ENCODE data around the gene LOXL3.
"Not testable (repeated sequence)": the region's sequence is repeated elsewhere in the genome, so short reads cannot be mapped to it uniquely, and the experiment has no call there.

LOXL3 gene

DNA sequence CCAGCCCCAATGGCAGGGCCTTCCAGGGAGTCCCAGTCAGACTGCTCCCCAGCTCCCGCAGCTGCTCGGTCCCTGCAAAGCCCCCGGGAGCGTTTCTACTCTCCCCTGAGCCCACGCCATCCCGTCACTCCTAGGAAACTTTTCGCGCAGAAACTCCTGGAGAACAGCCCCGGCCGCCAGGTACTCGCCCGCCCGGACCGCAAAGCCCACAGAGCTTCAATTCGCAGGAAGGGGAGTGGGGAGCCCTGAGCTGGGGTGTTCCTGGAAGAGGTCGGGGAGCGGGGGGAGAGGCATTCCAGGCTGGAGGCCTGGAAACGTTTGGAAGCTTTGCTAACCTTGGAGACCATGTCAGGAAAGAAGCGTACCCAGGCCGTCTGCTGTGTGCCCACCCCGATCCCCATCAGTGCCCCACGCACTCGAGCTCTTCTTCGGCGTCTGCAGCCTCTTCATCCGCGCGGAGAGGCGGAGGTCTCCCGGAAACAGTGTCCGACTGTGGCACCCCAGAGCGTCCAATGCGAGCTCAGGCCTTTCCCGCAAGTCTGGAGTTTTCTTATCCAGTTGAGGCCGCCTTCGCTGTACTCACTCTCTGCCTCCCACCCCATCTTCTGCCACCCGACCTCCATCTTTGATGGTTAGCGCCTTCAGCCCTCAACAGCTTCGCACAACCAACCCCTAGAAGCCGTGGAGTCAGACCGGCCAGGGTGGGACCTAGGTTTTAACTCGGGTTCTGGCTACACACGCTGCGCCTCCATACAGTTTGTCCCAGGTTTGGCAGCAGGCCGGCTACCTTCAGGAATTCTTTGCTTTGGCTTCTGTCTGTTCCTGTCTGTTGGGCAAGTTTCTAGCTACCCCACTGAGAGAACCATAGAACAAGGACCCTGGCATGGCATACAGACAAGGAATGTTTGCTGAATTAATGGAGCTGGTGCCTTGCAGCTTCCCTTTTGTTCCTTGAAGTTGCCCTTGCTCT is 50.0 kb downstream of the LOXL3 start:
- DNase-seq = no peak

DNA sequence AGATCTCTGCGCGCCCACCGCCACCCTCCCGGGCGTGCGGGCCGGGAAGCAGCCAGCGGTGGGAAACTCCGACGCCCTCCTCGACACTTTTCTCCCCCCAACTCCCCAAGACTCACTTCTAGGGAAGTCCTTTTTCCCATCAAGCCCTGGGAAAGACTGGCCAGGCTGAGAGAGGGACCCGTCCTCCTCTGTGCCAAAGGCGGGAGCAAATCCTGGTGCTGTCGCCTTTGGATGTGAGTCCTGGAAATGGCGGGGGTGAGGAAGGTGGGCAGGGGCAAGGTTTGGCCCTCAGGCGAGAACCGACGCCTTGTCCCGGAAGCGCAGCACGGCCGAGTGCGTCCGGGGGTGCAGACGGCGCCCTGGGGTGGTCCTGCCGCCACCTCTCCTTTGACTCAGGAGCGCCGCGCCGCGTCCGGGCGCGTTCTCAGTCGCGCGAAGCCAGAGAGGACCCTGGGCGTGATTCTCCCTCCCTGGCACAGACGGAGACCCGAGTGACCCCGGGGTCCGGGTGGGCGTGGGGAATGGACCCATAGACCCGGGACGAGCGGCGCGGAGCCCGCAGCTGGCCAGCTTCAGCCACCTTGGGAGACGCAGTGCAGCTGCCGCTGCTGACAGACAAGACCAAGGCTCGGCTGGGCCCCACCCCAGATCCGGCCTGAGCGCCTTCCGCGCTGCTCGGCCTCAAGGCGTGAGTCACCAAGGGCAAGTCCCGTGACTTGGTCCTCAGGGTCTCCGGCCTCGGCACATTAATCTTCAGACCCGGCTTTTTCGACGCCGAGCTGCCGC is 50.8 kb downstream of the LOXL3 start:
- peak; percentile 5 to 19 for DNase-seq

DNA sequence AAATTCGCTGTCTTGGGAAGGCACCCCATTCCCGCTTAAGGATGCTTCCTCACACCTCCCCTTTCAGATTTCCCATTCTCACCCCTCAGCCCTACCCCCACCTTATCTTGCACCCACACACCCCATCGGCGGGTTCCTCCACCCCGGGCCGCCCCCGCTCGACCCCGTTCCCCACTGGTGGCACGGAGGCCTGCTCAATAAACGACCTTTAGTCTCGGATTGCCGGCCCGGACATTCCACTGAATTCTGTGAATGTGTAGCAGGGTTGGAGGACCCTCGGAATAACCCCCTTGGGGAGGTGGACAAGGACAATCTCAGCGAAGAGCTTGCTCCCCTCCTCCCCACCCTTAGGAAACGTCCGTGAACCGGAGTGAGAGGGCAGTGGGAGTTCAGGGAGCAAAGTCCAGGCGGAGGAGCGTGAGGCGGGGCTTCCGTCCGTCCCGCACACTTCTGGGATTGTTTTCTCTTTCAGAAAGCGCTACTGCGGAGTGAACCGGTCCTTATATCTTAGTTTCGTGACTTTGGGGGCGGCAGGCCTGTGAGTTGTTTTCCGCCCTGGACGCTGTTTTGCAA is 51.5 kb downstream of the LOXL3 start:
- DNase-seq = no peak

DNA sequence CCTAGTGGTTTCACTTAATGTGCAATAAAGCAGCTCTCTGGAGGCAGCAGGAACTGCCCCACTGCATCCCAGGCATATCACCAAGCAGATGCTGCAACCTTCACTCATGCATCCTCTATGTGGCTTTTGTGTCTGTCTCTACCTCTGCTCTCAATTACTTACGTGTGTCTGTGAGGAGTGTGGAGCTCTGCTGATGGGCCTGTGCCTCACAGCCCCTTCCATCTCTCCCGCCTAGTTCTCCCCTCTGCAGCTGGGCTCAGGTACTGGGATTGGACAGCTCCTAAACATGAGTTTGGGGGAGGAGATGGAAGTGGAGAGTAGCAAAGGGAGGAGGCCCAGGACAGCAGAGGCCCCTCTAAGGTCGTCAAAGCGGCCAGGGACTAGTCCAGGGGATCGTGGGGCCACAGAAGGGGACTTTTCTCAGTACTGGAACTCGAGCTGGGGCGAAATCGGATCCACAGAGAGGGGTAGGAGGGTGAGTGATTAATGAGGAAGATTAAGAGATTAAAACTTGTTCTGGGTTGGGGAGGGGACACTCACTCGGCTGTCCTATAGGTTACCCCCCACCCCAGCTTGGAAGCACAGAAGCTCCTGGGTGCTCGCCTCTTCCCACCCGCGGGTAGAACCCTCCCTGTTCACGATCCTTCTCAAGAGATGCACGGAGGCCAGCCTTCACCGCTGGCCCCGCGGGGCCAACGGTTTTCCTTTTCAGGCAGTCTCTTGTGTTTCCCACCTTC is 52.2 kb downstream of the LOXL3 start:
- DNase-seq = peak in 1 of 2 experiments; percentile 49

DNA sequence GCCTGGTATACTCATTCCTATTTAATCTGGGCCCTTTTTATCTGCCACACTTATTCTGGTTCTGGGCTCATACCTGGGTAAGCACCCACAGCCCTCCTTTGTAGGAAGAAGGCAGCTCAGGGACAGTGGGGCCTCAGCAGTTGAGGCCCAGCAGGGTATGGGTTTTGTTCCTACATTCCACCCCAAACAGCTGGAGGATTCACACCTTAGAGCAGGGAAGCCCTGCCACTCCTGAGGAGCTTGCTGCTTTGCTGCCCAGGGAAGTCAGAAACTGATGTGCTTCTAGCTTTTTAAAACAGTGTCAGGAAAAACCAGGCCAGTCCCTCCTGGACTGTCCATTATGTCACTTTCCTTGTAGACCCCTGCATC is 53.2 kb downstream of the LOXL3 start:
- no peak for DNase-seq

DNA sequence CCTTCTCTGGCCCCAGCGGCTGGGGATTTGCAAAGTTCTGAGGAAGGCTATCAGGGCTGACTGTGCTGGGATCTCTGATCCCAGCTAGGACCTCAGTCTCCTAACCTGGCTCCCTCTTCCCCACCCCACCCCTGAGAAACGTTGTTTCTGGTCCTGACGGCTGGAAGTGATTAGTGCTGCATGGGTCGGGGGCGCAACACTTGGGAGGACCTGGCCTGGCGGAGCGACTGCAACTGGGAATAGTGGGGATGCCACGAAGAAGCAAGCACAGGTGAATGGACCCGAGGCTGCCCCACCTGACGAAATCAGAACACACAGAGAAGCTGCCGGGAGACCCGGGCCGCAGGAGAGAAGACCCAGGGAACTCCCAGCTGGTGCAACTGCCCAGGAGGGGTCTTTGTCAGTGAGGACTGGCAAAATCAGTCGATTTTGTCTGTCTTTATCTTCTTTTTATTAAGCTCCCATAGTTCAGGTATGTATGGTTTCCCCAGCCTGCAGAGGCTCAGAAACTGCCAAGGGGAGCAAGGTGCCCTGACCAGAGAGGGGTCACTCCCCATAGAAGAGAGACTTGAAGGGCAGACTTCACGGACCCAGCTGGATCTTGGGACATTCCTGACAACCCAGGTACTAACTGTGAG is 53.7 kb downstream of the LOXL3 start:
- DNase-seq = no peak

DNA sequence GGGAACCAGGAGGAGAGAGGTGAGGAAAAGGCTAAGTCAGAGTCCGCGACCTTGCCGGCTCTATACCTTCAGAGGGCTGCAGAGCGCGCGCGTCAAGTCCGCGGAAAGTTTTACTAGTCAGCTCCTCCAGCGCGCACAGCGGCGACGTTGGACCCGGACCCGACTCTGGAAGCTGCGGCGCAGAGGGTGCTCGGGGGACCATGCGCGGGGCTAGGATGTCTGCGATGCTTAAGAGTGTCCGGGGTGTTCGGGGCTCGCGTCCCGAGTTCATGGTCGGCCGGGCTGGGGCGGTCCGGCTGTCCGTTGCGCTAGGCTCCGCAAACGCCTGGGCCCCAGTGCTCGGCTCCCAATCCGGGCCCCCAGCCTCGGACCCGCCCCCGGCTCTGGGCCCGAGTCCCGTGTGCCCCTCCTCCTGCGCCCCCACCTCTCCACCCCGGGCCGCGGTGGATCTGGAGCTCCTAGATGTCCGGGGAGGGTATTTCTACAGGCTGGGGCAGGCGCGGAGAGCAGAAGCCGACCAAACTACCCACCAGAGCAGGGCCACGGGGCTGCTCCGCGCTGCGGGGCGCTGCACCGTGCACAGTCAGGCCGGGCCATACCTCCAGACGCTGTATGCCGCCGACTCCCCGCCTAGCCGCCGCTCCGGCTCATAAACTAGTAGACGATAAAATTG is 54.3 kb downstream of the LOXL3 start, which contains the start of gene LBX2:
Gene LBX2 (minus strand): TSS at position 337 of the 673 bp plus-strand sequence. CDS start 66 bp downstream, at position 271.
- DNase-seq = no peak

DNA sequence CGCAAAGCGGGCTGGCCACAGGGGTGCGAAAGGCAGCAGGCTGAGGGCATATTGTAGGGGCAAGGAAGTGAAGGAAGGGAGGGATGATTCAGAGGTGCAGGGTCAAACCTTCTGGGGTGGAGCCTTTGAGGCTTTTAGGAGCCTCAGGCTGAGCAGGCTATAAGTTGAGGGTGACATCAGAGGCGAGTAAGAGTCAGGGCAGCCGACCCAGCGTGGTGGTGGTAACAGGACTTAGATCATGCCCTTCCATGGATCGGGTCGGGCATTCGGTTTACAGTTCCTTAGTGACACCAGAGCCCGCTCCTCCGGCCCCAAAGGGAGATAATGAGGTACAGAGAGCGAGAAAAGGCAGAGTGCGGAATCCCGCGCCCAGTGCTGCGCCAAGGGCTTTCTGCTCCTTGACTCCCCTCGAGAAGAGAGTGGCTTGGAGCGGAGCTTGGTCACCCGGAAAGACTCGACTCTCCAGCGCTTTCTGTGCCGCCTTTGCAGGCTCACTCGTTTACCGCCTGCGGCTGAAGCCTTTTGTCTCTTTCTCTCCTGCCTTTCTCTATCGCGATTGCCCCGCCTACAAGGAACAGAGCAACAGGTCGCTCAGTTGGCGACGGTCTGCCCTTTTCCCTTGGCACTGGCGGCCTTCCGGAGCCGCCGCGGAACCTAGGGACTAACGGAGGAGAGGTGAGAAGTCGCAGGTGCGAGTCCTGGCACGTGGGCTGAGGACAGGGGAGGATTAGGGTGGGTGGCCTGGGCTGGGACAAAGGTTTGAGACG is 55.1 kb downstream of the LOXL3 start:
- peak in 1 of 2 experiments; percentile 12 for DNase-seq

DNA sequence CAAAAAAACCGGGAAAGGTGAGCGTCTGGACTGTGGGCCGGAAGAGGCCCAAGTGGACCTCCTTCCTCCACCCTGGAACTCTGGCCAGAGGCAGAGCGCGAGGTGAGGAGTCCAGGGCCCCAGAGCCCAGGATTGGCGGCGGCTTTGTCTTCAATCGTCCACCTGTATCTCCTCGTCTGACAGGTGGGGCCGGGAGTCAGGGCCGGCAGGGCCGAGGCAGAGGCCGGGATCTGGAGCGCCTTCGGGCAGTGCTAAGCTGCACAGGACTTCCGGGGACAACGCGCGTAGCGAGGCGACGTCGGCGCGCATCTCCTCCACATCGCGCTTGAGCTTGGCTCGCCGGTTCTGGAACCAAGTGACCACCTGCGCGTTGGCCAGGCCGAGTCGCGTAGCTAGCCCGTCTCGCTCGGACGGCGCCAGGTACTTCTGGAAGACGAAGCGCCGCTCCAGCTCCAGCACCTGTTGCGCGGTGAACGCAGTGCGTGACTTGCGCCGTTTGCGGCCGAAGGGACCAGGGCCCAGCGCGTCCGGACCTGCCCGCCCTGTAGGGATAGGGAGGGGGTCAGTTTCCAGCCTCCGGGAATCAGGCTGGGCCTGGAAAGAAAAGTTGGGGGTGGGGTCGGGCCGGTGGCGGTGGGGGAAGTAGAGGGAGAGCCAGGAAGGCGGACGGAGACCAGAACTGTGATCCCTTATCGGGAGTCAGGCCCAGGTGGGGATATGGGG is 55.8 kb downstream of the LOXL3 start:
- no peak for DNase-seq

DNA sequence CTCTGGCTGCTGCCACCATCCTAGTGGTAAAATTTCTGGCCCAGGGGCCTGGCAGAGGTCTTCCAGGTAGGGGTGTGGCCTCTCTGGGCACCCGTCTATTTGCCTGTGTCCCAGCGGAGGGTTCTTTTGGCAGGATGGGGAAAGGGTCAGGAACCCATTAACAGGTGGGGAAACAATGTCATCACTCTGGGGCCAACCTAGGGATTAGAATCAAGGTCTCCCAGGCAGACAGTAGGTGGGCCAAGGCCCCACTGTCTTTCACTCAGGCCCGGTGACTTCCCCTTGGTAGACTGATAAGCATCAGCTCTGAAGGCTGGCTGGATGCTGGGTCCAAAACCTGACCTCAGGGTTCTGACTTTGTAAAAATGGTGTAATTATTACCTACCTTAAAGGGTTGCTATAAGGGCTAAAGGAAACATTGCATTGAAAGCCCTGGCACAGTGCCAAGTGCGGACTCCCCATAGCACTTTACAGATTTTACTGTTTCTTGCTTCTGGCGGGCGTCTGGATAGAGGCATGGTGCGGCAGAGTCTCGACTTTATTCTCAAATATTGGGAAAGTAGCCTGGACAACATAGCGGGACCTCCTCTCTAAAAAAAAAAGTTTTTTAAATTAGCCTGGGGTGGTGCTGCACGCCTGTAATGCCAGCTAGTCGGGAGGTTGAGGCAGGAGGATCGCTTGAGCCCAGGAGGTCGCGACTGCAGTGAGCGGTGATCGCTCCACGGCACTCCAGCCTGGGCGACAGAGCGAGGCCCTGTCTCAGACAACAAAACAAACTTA is 56.6 kb downstream of the LOXL3 start:
- DNase-seq = no peak

DNA sequence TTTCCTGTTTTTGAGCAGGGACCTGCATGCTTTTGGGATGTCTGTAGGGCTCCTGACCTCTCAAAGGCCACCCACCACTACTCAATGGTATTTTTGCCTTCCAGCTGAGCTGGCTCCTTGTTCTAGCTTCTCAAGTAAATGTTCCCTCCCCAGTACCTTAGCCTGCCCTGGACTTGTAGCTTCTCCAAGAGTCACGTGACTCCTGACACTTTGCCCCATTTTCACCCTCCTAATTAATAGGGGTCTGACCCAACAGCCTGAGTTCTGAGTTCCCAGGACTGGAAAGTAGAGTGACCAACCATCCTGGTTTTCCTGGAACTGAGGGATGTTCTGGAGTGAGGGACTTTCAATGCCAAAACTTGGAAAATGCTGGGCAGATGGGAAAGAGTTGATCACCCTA is 58.3 kb downstream of the LOXL3 start:
- no peak for DNase-seq

DNA sequence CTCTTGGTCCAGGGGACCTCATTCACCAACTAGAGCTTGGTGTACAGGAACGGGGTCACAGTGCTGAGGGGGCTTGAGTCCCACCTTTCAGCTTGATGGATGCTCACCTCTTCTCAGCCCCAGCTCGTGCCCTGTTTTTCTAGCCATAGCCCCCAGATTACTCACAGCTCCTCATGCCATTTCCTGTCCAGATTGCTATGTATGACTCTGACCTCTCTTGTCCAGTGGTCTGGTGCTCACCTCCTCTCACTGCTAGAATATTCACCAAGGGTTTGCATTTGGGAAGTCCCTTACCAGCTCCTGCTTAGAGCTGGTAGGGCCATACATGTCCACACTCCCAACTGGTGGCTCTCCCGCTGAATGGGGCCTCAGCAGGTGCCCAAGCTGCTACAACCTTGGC is 60.2 kb downstream of the LOXL3 start:
- no peak for DNase-seq

DNA sequence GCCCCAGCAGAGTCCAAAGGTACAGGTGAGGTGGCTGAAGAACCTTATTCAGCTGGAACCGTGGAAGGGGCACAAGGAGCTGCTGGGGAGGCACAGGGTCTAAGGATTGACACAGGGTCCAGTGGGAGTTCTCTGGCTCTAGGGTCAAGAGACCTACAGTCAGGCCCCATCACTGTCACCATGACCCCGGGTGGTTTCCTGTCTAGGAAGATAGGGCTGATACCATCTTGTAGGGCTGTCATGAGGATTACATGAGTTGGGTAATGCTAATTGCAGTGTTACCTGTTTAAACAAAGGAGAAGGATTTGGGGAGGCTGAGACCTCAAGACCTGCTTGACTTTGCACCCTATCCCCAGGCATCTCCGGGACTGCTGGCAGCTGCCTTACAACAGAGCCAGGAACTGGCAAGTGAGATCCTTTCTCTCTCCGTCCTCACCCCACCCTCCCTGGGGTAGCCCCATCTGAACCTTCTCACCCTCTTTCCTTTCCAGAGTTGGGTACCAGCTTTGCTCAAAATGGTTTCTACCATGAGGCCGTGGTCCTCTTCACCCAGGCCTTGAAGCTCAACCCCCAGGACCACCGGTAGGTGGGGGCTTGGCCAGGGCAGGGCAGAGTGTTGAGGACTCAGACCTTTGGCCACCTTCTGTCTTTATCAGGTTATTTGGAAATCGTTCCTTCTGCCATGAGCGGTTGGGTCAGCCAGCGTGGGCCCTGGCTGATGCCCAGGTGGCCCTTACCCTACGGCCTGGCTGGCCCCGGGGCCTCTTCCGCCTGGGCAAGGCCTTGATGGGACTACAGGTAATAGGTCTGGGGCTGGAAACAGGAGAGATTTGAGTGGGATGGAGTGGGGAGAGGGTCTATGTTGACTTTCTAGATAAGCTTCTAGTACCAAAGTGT is 61.8 kb downstream of the LOXL3 start:
- DNase-seq = no peak

DNA sequence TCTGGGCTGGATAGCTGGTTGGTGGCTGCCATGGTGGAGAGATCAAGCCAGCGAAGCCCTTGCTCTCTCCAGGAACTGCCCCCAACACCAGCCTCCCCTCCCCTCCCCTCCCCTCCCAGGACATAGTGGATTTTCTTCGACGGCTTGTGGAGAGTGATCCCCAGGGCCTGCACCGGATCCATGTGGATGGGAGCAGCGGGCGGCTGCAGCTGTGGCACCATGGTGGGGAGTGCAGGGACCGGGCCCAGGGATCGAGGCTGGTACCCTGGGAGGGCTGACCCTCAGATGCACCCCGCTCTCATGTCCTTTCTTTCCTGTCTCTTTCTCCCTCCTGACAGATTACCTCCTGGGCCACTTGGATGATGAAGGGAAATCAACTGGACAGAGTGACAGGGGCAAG is 63.8 kb downstream of the LOXL3 start:
- DNase-seq = no peak

DNA sequence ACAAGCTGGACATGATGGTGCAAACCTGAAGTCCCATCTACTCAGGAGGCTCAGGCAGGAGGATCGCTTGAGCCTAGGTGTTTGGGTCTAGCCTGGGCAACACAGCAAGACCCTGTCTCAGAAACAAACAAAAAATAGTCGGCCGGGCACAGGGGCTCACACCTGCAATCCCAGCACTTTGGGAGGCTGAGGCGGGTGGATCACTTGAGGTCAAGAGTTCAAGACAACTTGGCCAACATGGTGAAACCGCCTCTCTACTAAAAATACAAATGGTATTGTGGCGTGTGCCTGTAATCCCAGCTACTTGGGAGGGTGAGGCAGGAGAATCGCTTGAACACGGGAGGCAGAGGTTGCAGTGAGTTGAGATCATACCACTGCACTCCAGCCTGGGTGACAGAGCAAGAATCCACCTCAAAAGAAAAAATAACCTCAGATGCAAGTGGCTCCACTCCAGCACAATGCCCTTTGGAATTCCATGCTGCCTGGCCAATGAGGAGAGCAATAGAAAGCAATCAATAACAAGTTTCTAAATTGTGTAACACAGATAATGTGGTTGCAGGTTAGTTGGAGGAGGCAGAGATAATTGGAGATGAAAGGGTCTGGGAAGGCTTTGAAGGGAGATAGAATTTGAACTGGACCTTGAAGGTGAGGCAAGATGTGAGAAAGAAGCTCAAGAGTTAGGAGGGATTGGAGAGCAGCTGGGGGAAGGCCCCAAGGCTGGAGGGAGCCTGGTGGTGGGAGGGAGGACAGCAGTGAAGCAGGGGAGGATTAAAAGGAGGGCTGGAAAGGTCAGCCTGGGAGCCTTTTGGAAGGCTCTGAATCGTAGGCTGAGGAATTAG is 64.9 kb downstream of the LOXL3 start:
- no peak for DNase-seq

DNA sequence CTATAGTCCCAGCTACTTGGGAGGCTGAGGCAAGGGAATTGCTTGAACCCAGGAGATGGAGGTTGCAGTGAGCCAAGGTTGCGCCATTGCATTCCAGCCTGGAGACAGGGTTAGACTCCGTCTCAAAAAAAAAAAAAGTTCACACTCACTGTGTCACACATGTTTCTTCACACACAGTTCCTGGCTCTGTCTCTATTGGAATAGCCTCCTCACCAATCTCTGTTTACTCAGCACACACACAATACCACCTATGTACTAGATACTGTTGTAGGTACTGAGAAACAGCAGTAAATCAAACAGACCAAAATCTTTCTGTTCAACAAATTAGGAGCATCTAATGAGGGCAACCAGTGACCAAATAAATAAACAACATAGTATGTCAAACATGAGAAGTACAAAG is 67.6 kb downstream of the LOXL3 start:
- no peak for DNase-seq

DNA sequence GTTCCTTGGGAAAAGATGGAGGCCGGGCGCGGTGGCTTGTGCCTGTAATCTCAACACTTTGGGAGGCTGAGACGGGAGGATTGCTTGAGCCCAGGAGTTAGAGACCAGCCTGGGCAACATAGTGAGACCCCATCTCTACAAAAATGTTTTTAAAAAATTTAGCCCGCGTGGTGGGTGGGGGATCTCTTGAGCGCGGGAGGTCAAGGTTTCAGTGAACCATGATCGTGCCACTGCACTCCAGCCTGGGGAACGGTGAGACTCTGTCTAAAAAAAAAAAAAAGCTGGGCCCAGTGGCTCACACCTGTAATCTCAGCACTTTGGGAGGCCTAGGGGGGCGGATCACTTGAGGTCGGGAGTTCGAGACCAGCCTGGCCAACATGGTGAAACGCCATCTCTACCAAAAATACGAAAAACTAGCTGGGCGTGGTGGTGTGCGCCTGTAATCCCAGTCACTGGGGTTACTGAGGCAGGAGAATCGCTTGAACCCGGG is 70.0 kb downstream of the LOXL3 start:
- DNase-seq = not testable (repeated sequence)
